ENCODE data around the gene CH25H.

The CH25H gene

DNA sequence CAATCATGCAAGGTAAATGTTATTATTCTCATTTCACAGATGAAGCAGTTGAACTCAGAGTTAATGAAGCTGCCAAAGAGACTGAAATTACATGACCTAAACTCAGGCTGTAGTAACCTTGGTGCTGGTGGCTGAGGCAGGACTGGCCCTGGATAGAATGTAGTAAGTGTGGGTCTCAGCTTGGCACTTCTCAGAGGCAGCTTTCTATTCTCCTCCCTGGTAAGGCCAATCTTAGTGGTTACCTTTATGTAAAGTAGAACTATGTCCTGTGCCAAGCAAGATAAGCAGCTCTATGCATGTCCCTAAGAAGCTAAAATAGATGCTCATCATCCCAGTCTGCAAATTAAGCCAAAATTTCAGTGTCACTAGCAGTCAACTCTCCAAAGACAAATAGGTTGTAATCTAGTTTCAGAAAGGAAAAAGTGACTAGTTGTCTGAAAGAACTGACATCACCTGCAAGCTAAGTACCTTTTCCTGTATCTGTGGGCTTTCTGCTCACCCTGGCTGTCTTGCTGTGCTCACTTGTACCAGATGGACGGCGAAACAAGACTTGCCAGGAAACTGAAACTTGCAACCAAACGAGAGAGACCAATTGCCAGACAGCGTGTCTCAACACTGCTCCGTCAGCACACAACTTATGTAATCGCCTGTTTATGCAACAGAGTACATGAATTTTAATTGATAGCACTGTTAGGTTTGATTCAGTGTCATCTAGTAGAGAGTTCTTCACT lies 43.7 kb downstream of the CH25H start:
- CTCF ChIA-PET, result interaction anchor here (0.7 kb wide), 1 partner anchor 54 kb away, joined by 3 read pairs; no protein-coding TSS in a partner anchor

DNA sequence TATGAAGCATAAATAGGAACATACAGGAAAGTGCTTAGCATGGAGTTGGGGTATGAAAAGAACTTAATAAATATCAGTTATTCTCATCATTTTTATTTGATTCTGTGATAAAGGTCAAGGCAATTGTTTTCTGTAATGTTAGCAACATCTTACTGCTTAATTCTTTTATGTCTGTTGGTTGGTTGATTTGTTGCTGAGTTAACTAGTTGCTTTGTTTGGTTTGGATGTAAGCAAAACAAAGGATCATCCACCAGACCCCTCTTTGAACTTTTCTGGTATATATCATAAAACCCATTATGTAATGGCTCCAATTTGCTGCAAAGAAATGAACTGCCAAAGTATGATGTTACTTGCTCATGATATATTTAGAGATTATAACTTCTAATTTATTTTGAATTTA lies 44.5 kb downstream of the CH25H start:
- no peak for DNase-seq (ENCODE audit: low spot score)
- H3K27ac ChIP-seq, result no peak overlapping the region
- CTCF ChIA-PET, result no interaction called here
- POLR2A ChIA-PET (ENCODE audit: low non-redundant PET), result no interaction called here
- TF ChIP-seq, protein P1, sequence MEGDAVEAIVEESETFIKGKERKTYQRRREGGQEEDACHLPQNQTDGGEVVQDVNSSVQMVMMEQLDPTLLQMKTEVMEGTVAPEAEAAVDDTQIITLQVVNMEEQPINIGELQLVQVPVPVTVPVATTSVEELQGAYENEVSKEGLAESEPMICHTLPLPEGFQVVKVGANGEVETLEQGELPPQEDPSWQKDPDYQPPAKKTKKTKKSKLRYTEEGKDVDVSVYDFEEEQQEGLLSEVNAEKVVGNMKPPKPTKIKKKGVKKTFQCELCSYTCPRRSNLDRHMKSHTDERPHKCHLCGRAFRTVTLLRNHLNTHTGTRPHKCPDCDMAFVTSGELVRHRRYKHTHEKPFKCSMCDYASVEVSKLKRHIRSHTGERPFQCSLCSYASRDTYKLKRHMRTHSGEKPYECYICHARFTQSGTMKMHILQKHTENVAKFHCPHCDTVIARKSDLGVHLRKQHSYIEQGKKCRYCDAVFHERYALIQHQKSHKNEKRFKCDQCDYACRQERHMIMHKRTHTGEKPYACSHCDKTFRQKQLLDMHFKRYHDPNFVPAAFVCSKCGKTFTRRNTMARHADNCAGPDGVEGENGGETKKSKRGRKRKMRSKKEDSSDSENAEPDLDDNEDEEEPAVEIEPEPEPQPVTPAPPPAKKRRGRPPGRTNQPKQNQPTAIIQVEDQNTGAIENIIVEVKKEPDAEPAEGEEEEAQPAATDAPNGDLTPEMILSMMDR (conservative IDR thresholded peaks at IDR 0.05; ENCODE audit: low read depth), result no peak

More for the DNA sequence above, 43.7 kb downstream of the CH25H start:
- TF ChIP-seq, protein P1 (conservative IDR thresholded peaks at IDR 0.05; ENCODE audit: low read depth), result no peak
- H3K27ac ChIP-seq, result no peak overlapping the region
- peak; percentile 11 for DNase-seq (ENCODE audit: low spot score)
- POLR2A ChIA-PET (ENCODE audit: low non-redundant PET), result no interaction called here

DNA sequence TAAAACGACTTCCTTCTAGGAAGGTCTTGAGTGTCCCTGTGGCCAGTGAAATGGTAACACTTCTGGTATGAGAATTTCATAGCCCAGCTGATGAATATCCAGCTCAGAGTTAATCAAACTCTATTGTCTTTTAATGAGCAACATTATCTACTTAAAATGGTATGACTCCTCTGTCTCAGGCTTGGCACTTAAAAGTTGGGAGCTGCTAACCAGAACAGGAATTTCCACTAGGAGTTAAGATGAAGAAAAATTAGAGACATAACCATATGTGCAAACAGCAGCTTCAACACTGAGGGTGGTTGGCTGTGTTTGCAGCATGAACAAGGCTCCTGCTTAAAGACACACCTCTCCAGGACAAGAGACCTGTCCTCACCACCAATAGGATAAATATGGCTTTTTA lies 46.8 kb downstream of the CH25H start:
- H3K27ac ChIP-seq, result no peak overlapping the region
- CTCF ChIA-PET, result no interaction called here
- DNase-seq (ENCODE audit: low spot score), result no peak
- TF ChIP-seq, protein P1 (conservative IDR thresholded peaks at IDR 0.05; ENCODE audit: low read depth), result no peak
- POLR2A ChIA-PET (ENCODE audit: low non-redundant PET), result interaction anchor here (0.7 kb wide), 1 partner anchor 93 kb away, joined by 6 read pairs; no protein-coding TSS in a partner anchor

DNA sequence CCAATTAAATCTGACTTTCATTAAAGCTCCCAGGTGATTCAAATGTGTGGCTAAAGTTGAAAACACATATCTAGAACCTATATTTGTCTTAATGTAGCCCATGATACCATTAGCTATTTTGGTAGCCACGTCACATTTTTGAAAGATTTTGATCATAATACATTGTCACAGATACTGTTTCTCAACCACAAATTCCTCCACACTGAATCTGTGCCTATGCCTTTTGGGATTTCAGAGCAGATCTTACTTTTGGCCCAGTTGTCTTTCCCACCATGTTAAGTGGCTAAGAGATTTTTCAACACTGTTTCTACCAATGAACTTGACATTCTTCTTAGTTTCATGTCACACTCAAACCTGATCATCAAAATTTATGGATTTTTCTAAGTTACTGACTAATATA lies 47.4 kb downstream of the CH25H start:
- ChIA-PET CTCF (interaction anchor here (0.9 kb wide), 1 partner anchor 96 kb away, joined by 3 read pairs; no protein-coding TSS in a partner anchor), POLR2A (ENCODE audit: low non-redundant PET) (no interaction called here)
- DNase-seq (ENCODE audit: low spot score), result no peak
- TF ChIP-seq, protein P1 (conservative IDR thresholded peaks at IDR 0.05; ENCODE audit: low read depth), result no peak
- no peak overlapping the region for H3K27ac ChIP-seq

DNA sequence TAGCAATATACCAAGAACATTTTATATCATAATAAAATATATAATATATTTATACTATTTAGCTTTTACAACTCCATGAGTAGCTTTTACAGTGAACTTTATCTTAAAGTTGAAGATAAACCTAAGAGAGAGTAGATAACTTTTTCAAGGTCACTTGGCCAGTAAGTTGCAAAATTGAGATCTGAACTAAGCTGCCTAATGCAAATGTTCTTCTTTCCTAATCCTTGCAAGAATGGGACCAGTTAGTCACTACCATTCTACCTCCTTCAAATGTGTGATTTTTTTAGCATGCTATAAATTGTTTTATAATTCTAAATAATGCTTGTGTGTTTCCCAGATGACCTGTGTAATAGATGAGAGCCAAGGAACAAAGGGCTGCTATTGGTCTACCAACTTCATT lies 47.8 kb downstream of the CH25H start:
- ChIA-PET POLR2A (ENCODE audit: low non-redundant PET) (no interaction called here), CTCF (interaction anchor here (0.9 kb wide), 1 partner anchor 96 kb away, joined by 3 read pairs; no protein-coding TSS in a partner anchor)
- TF ChIP-seq, protein P1 (conservative IDR thresholded peaks at IDR 0.05; ENCODE audit: low read depth), result no peak

DNA sequence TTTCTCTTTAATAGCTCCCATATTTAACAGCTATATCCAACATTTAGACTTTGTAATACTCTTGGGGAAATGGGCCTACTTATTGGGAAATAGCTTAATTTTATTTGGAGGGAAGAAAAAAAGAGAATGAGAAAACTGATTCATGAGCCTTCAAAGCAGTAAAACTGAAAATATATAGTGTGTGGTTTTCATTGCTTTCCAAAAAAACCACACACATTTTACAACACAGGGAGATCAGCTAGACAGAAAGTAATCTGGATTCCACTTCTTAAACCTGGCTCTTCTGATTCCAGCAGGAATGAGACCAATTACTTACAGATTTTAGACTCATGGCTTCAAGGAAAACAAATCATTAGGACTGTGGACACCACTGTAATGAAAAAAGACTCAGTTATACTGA lies 48.7 kb downstream of the CH25H start:
- ChIA-PET POLR2A (ENCODE audit: low non-redundant PET) (no interaction called here), CTCF (no interaction called here)
- no peak overlapping the region for H3K27ac ChIP-seq
- TF ChIP-seq, protein P1 (conservative IDR thresholded peaks at IDR 0.05; ENCODE audit: low read depth), result no peak
- DNase-seq (ENCODE audit: low spot score), result no peak

More for the DNA sequence above, 47.8 kb downstream of the CH25H start:
- no peak for DNase-seq (ENCODE audit: low spot score)
- H3K27ac ChIP-seq, result no peak overlapping the region
